HepG2 (cell line): ENCODE results near the gene TIMM9. TPM values are rescaled to one million over a fixed set of nuclear protein-coding genes. Genes with fewer than 3 reads are reported as not detected.

Source experiments
- ATAC-seq: fragments of 200-7000 bp; cut with Tn5 transposase; 3 replicates; pipeline ENCODE4 v1.9.1; 2020; ENCODE audit warnings: mild to moderate bottlenecking, moderate library complexity
- BruUV-seq: library from RNA; stranded (reverse); fragments of 400-500 nt; replicated peaks from 2 replicates; lab custom pipeline; 2021; lab: Mats Ljungman, UMichigan
- CTCF ChIA-PET: fragments of 300-600 bp; formaldehyde crosslinking; extraction: SDS; loops from one replicate; lab custom pipeline; 2021; ENCODE audit warnings: low total read pairs, inconsistent platforms, low intra/inter-chr PET ratio; lab: Yijun Ruan, JAX
- POLR2A ChIA-PET: fragments of 350-600 bp; sonication (Branson Sonifier 250); formaldehyde crosslinking; loops from one replicate; lab custom pipeline; 2020; ENCODE audit warnings: antibody characterized with exemption, inconsistent platforms; lab: Yijun Ruan, JAX
- DNase-seq: peaks from one replicate; pipeline ENCODE4 v3.0.0-alpha.2; 2015; ENCODE audit warnings: low spot score
- FAIRE-seq: peaks from 3 replicates; lab custom pipeline; 2011; peaks lifted over from hg19 to GRCh38; lab: Jason Lieb, UNC
- H2AFZ ChIP-seq: one replicate; pipeline ENCODE4 v1.6.1; 2011; ENCODE audit warnings: low read length, inconsistent platforms
- H3K27ac ChIP-seq: fragments of 300-600 bp; 3 replicates; pipeline ENCODE4 v1.8.0; 2011; ENCODE audit warnings: mixed run types, mild to moderate bottlenecking, mixed read lengths, low read length, inconsistent platforms; ENCODE audit not compliant: insufficient read depth; ENCODE audit errors: extremely low read length
- H3K27me3 ChIP-seq, 2 experiments: fragments of 200-600 bp in 1 of 2; 2 replicates in 1 of 2; 3 replicates in 1 of 2; pipeline versions ENCODE4 v1.6.0 to v1.8.0; 2011; ENCODE audit warnings: low read length in 2 of 2, mild to moderate bottlenecking in 2 of 2, moderate library complexity in 2 of 2, inconsistent platforms in 1 of 2; ENCODE audit not compliant: insufficient read depth in 2 of 2, control insufficient read depth in 1 of 2
- H3K36me3 ChIP-seq, 2 experiments: fragments of 200-600 bp in 1 of 2; replicated peaks in 1 of 2; 2 replicates in 1 of 2; 3 replicates in 1 of 2; pipeline versions ENCODE4 v1.5.1 to v1.8.0; 2011; ENCODE audit warnings: low read length in 2 of 2, inconsistent platforms in 1 of 2; ENCODE audit not compliant: insufficient read depth in 2 of 2, control insufficient read depth in 1 of 2
- H3K4me1 ChIP-seq: 2 replicates; pipeline ENCODE4 v1.5.1; 2012; ENCODE audit warnings: low read length, inconsistent platforms; ENCODE audit not compliant: insufficient read depth
- H3K4me2 ChIP-seq: 2 replicates; pipeline ENCODE4 v1.6.0; 2011; ENCODE audit warnings: low read depth, low read length, inconsistent platforms
- H3K4me3 ChIP-seq, 3 experiments: fragments of 200-600 bp in 1 of 3; sonication (generic), shearing (Covaris generic) in 1 of 3; replicated peaks in 1 of 3; 2 replicates each; pipeline ENCODE4 v1.5.1; 2011 to 2016; ENCODE audit warnings: low read length in 3 of 3, inconsistent platforms in 2 of 3, low read depth in 2 of 3, mild to moderate bottlenecking in 2 of 3, control low read depth in 1 of 3, mixed read lengths in 1 of 3; ENCODE audit not compliant: insufficient read depth in 1 of 3
- H3K79me2 ChIP-seq: one replicate; pipeline ENCODE4 v1.6.1; 2011; ENCODE audit warnings: low read length, inconsistent platforms; ENCODE audit not compliant: insufficient read depth
- H3K9ac ChIP-seq: 2 replicates; pipeline ENCODE4 v1.6.0; 2011; ENCODE audit warnings: mild to moderate bottlenecking, low read depth, low read length, inconsistent platforms; ENCODE audit not compliant: insufficient read depth
- H3K9me3 ChIP-seq: 2 replicates; pipeline ENCODE4 v1.5.1; 2012; ENCODE audit warnings: mild to moderate bottlenecking, low read length
- H4K20me1 ChIP-seq: 2 replicates; pipeline ENCODE4 v1.6.0; 2011; ENCODE audit warnings: inconsistent platforms, mild to moderate bottlenecking, low read length, moderate library complexity; ENCODE audit not compliant: insufficient read depth
- ETS1 ChIP-seq: sonication (generic); formaldehyde crosslinking; IDR thresholded peaks from 2 replicates; pipeline ENCODE4 v1.4.0; 2020; ENCODE audit warnings: missing genetic modification reagents
- GTF2F1 ChIP-seq: fragments of 150-350 bp; IDR thresholded peaks from 2 replicates; pipeline ENCODE4 v1.6.1; 2014; ENCODE audit warnings: low read length
- HIC2 ChIP-seq: sonication (generic); formaldehyde crosslinking; IDR thresholded peaks from 2 replicates; pipeline ENCODE4 v1.9.0; 2022; ENCODE audit warnings: low read depth, missing genetic modification reagents
- NFATC3 ChIP-seq: sonication (generic); formaldehyde crosslinking; IDR thresholded peaks from 2 replicates; pipeline ENCODE4 v1.5.1; 2020; ENCODE audit warnings: mild to moderate bottlenecking, missing genetic modification reagents
- POLR2A ChIP-seq, 2 experiments: IDR thresholded peaks; 2 replicates each; pipeline ENCODE4 v1.6.1; 2011; ENCODE audit warnings: low read depth in 2 of 2, low read length in 2 of 2, mild to moderate bottlenecking in 1 of 2, moderate library complexity in 1 of 2; ENCODE audit not compliant: insufficient read depth in 1 of 2
- SNAPC4 ChIP-seq: sonication (generic); formaldehyde crosslinking; IDR thresholded peaks from 2 replicates; pipeline ENCODE4 v1.4.0; 2020; ENCODE audit warnings: mild to moderate bottlenecking, missing genetic modification reagents
- SUZ12 ChIP-seq: fragments of 150-350 bp; IDR thresholded peaks from 2 replicates; pipeline ENCODE4 v1.6.1; 2014; ENCODE audit warnings: low read depth, low read length
- ZFP91 ChIP-seq: sonication (generic); formaldehyde crosslinking; IDR thresholded peaks from 2 replicates; pipeline ENCODE4 v1.9.0; 2022; ENCODE audit warnings: missing genetic modification reagents, mild to moderate bottlenecking, borderline replicate concordance
- ZKSCAN5 ChIP-seq: sonication (generic); formaldehyde crosslinking; IDR thresholded peaks from 2 replicates; pipeline ENCODE4 v1.5.1; 2020; ENCODE audit warnings: mild to moderate bottlenecking, missing genetic modification reagents
- ZMYM2 ChIP-seq: sonication (generic); formaldehyde crosslinking; IDR thresholded peaks from 2 replicates; pipeline ENCODE4 v1.8.0; 2022; ENCODE audit warnings: mild to moderate bottlenecking, missing genetic modification reagents
- ZNF232 ChIP-seq: sonication (generic); formaldehyde crosslinking; IDR thresholded peaks from 2 replicates; pipeline ENCODE4 v1.4.0; 2020; ENCODE audit warnings: missing genetic modification reagents, borderline replicate concordance
- ZNF570 ChIP-seq: sonication (generic); formaldehyde crosslinking; IDR thresholded peaks from 2 replicates; pipeline ENCODE4 v1.4.0; 2020; ENCODE audit warnings: mild to moderate bottlenecking, missing genetic modification reagents, borderline replicate concordance
- ZNF607 ChIP-seq: sonication (generic); formaldehyde crosslinking; IDR thresholded peaks from 2 replicates; pipeline ENCODE4 v1.5.1; 2020; ENCODE audit warnings: missing genetic modification reagents, mild to moderate bottlenecking, borderline replicate concordance
- ZSCAN22 ChIP-seq: sonication (generic); formaldehyde crosslinking; IDR thresholded peaks from 2 replicates; pipeline ENCODE4 v1.4.0; 2020; ENCODE audit warnings: mild to moderate bottlenecking, missing genetic modification reagents
- in situ Hi-C: cut with HindIII; loops from 2 replicates; pipeline ENCODE4 v1.10.0; 2017; ENCODE audit warnings: low pct_unique_long_range_greater_than_20kb; ENCODE audit not compliant: extremely low pct_ligation_motif_present
- intact Hi-C: fragments of 100-400 bp; cut with micrococcal nuclease; formaldehyde crosslinking; loops from one replicate; pipeline ENCODE4 v1.10.0; 2022; ENCODE audit not compliant: unreplicated experiment
- polyA plus RNA-seq, 8 experiments: library from polyadenylated mRNA; depleted of rRNA in 3 of 8; stranded (reverse) in 7 of 8; unstranded in 1 of 8; fragments of >200 nt; fragmentation: Illumina TruSeq in 4 of 8; extraction: Trizol in 4 of 8; gene quantifications; 2 replicates each; pipeline versions ENCODE4 v1.2.1 to v1.2.3, GENCODE V29; 2011 to 2016; ENCODE audit warnings: low read depth in 4 of 8, missing spikeins in 1 of 8, mixed read lengths in 1 of 8; ENCODE audit not compliant: insufficient read depth in 1 of 8
- total RNA-seq, 5 experiments: library from RNA; depleted of rRNA; stranded (reverse); fragments of >200 nt; fragmentation: Illumina TruSeq; extraction: Trizol; gene quantifications; 2 replicates each; pipeline ENCODE4 v1.2.3, GENCODE V29; 2016; ENCODE audit warnings: low read depth in 1 of 5
- TF ChIP-seq, protein P1 (sequence below): sonication (generic); formaldehyde crosslinking; IDR thresholded peaks from 2 replicates; pipeline ENCODE4 v1.5.0; 2020; ENCODE audit warnings: missing genetic modification reagents

Gene TIMM9
- total and polyA plus RNA-seq, 2 of the 13 experiments (the other 11 are each of a cell fraction or from before 2014, with no cell fraction given) = 30.5 to 42.5 TPM

- FAIRE-seq = no peak
- no peak overlapping the region for H2AFZ ChIP-seq
- H3K27ac ChIP-seq = no peak overlapping the region
- no peaks in the 10 kb centered on the region for H3K27me3 ChIP-seq
- intact Hi-C loops = no loop called here
- H3K9ac ChIP-seq = no peak overlapping the region
- no peak overlapping the region for H3K4me3 ChIP-seq
- in situ Hi-C loops = no loop called here
- no peaks in the 10 kb centered on the region for H4K20me1 ChIP-seq
- BruUV-seq = no TSS peak
- H3K79me2 ChIP-seq = no peaks in the 10 kb centered on the region
- H3K4me1 ChIP-seq = peaks cover 7% of the 10 kb centered on the region
- no peak for ATAC-seq
- POLR2A ChIA-PET = no interaction called here
- CTCF ChIA-PET = no interaction called here
- H3K9me3 ChIP-seq = no peaks in the 10 kb centered on the region
- H3K36me3 ChIP-seq = peaks cover 3 to 7% of the 10 kb centered on the region in 2 experiments; a peak in 4 of 5 replicates
- no peak overlapping the region for H3K4me2 ChIP-seq
- no peak for DNase-seq
- TF ChIP-seq HIC2 (no peak), ETS1 (CRISPR knock-in tag) (no peak), NFATC3 (CRISPR knock-in tag) (no peak), ZNF570 (CRISPR knock-in tag) (no peak), ZKSCAN5 (CRISPR knock-in tag) (no peak), ZFP91 (CRISPR knock-in tag) (no peak), ZNF607 (CRISPR knock-in tag) (no peak), SNAPC4 (no peak), ZSCAN22 (CRISPR knock-in tag) (no peak), ZNF232 (no peak), SUZ12 (no peak), GTF2F1 (no peak), POLR2A (IDR thresholded peaks at IDR 0.05; ENCODE audit: insufficient read depth in 1 of 2, low read depth in 2 of 2, low read length in 2 of 2) (no peak), ZMYM2 (no peak)
- TF ChIP-seq, protein P1, sequence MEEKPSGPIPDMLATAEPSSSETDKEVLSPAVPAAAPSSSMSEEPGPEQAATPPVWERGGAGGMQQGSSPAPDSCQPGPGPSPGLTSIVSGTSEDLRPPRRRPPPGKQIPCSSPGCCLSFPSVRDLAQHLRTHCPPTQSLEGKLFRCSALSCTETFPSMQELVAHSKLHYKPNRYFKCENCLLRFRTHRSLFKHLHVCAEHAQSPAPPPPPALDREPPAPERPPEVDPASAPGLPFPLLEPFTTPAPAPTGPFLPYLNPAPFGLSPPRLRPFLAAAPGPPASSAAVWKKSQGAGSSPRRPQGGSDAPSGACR (CRISPR knock-in tag) = no peak
Measured at GRCh38 chr14:58376791-58377190, 50.5 kb downstream of the TIMM9 start.
